Mucosa of rectum (tissue), 2 donors: ENCODE data around the gene CCDC18.

Experiments used
- H3K27ac ChIP-seq, 2 donors: one replicate each; pipeline ENCODE4 v1.7.0; 2013; ENCODE audit warnings: inconsistent platforms in 2 of 2, low read depth in 2 of 2, low read length in 2 of 2
- H3K27me3 ChIP-seq, 2 donors: one replicate each; pipeline ENCODE4 v1.7.0; 2013; ENCODE audit warnings: low read length in 2 of 2; ENCODE audit not compliant: control insufficient read depth in 2 of 2, insufficient read depth in 2 of 2
- H3K36me3 ChIP-seq, 2 donors: one replicate each; pipeline ENCODE4 v1.7.0; 2013; ENCODE audit warnings: low read length in 2 of 2; ENCODE audit not compliant: control insufficient read depth in 2 of 2, insufficient read depth in 2 of 2
- H3K4me1 ChIP-seq, 2 donors: one replicate each; pipeline ENCODE4 v1.7.0; 2013; ENCODE audit warnings: low read length in 2 of 2, mild to moderate bottlenecking in 1 of 2; ENCODE audit not compliant: control insufficient read depth in 2 of 2, insufficient read depth in 2 of 2
- H3K4me3 ChIP-seq, 2 donors: one replicate each; pipeline ENCODE4 v1.7.0; 2013; ENCODE audit warnings: low read length in 2 of 2
- H3K9ac ChIP-seq, 2 donors: one replicate each; pipeline ENCODE4 v1.7.0; 2013; ENCODE audit warnings: low read length in 2 of 2, low read depth in 1 of 2, mild to moderate bottlenecking in 1 of 2
- H3K9me3 ChIP-seq, 2 donors: one replicate each; pipeline ENCODE4 v1.7.0; 2013; ENCODE audit warnings: low read length in 2 of 2; ENCODE audit not compliant: control insufficient read depth in 2 of 2
- donor health status: healthy.
- donor health status: Normal muscosa, but diverticular disease.

Gene CCDC18

GRCh38 chr1:93296555-93297154 is 116.1 kb downstream of the CCDC18 start:
- H3K4me1 ChIP-seq = no peaks in the 10 kb centered on the region
- H3K9ac ChIP-seq = no peak overlapping the region
- H3K4me3 ChIP-seq = no peak overlapping the region
- H3K27me3 ChIP-seq = no peaks in the 10 kb centered on the region
- no peaks in the 10 kb centered on the region for H3K9me3 ChIP-seq
- H3K27ac ChIP-seq = no peak overlapping the region
- no peaks in the 10 kb centered on the region for H3K36me3 ChIP-seq

- Histone ChIP-seq H3K27ac (no peak overlapping the region), H3K27me3 (no peaks in the 10 kb centered on the region), H3K4me3 (no peak overlapping the region), H3K36me3 (no peaks in the 10 kb centered on the region), H3K9ac (no peak overlapping the region), H3K9me3 (no peaks in the 10 kb centered on the region), H3K4me1 (no peaks in the 10 kb centered on the region)
These were observed 120.6 kb downstream of the CCDC18 start for GRCh38 chr1:93301131-93301530.

- H3K4me1 ChIP-seq = no peaks in the 10 kb centered on the region
- no peaks in the 10 kb centered on the region for H3K36me3 ChIP-seq
- no peak overlapping the region for H3K4me3 ChIP-seq
- no peak overlapping the region for H3K27ac ChIP-seq
- no peaks in the 10 kb centered on the region for H3K9me3 ChIP-seq
- H3K9ac ChIP-seq = no peak overlapping the region
- H3K27me3 ChIP-seq = no peaks in the 10 kb centered on the region
These were observed 121.6 kb downstream of the CCDC18 start for GRCh38 chr1:93302078-93302477.

GRCh38 chr1:93304716-93305138 is 124.2 kb downstream of the CCDC18 start:
- no peaks in the 10 kb centered on the region for H3K36me3 ChIP-seq
- H3K4me3 ChIP-seq = no peak overlapping the region
- no peak overlapping the region for H3K9ac ChIP-seq
- no peaks in the 10 kb centered on the region for H3K9me3 ChIP-seq
- no peak overlapping the region for H3K27ac ChIP-seq
- no peaks in the 10 kb centered on the region for H3K27me3 ChIP-seq
- no peaks in the 10 kb centered on the region for H3K4me1 ChIP-seq

- H3K9me3 ChIP-seq = no peaks in the 10 kb centered on the region
- no peak overlapping the region for H3K4me3 ChIP-seq
- no peak overlapping the region for H3K27ac ChIP-seq
- H3K27me3 ChIP-seq = no peaks in the 10 kb centered on the region
- H3K9ac ChIP-seq = no peak overlapping the region
- H3K4me1 ChIP-seq = no peaks in the 10 kb centered on the region
- H3K36me3 ChIP-seq = no peaks in the 10 kb centered on the region
These were observed 126.4 kb downstream of the CCDC18 start for GRCh38 chr1:93306920-93307319.

- Histone ChIP-seq H3K4me1 (no peaks in the 10 kb centered on the region), H3K9ac (no peak overlapping the region), H3K27me3 (no peaks in the 10 kb centered on the region), H3K36me3 (no peaks in the 10 kb centered on the region), H3K4me3 (no peak overlapping the region), H3K27ac (no peak overlapping the region), H3K9me3 (no peaks in the 10 kb centered on the region)
These were observed 132.5 kb downstream of the CCDC18 start for GRCh38 chr1:93313026-93313425.

- Histone ChIP-seq H3K27ac (no peak overlapping the region), H3K36me3 (no peaks in the 10 kb centered on the region), H3K4me1 (no peaks in the 10 kb centered on the region), H3K27me3 (no peaks in the 10 kb centered on the region), H3K9me3 (no peaks in the 10 kb centered on the region), H3K4me3 (no peak overlapping the region), H3K9ac (no peak overlapping the region)
These were observed 136.7 kb downstream of the CCDC18 start for GRCh38 chr1:93317207-93317606.

- Histone ChIP-seq H3K27me3 (no peaks in the 10 kb centered on the region), H3K4me1 (no peaks in the 10 kb centered on the region), H3K27ac (no peak overlapping the region), H3K9ac (no peak overlapping the region), H3K36me3 (no peaks in the 10 kb centered on the region), H3K4me3 (no peak overlapping the region), H3K9me3 (no peaks in the 10 kb centered on the region)
These were observed 137.4 kb downstream of the CCDC18 start for GRCh38 chr1:93317943-93318342.

GRCh38 chr1:93321720-93322119 is 141.2 kb downstream of the CCDC18 start:
- Histone ChIP-seq H3K9me3 (no peaks in the 10 kb centered on the region), H3K4me1 (peaks cover 0 to 10% of the 10 kb centered on the region in 2 donors), H3K27ac (no peak overlapping the region), H3K27me3 (no peaks in the 10 kb centered on the region), H3K4me3 (no peak overlapping the region), H3K36me3 (no peaks in the 10 kb centered on the region), H3K9ac (no peak overlapping the region)

GRCh38 chr1:93322349-93322748 is 141.8 kb downstream of the CCDC18 start:
- H3K27ac ChIP-seq = no peak overlapping the region
- peaks cover 0 to 10% of the 10 kb centered on the region in 2 donors for H3K4me1 ChIP-seq
- H3K27me3 ChIP-seq = no peaks in the 10 kb centered on the region
- no peak overlapping the region for H3K4me3 ChIP-seq
- no peaks in the 10 kb centered on the region for H3K36me3 ChIP-seq
- no peaks in the 10 kb centered on the region for H3K9me3 ChIP-seq
- H3K9ac ChIP-seq = no peak overlapping the region
